NCI-H146 (cell line): Measurements from ENCODE around the gene CCDC92.

ENCODE experiments used
- DNase-seq: peaks from one replicate; lab custom pipeline; 2025; lab: John Stamatoyannopoulos, UW

Gene CCDC92

DNA sequence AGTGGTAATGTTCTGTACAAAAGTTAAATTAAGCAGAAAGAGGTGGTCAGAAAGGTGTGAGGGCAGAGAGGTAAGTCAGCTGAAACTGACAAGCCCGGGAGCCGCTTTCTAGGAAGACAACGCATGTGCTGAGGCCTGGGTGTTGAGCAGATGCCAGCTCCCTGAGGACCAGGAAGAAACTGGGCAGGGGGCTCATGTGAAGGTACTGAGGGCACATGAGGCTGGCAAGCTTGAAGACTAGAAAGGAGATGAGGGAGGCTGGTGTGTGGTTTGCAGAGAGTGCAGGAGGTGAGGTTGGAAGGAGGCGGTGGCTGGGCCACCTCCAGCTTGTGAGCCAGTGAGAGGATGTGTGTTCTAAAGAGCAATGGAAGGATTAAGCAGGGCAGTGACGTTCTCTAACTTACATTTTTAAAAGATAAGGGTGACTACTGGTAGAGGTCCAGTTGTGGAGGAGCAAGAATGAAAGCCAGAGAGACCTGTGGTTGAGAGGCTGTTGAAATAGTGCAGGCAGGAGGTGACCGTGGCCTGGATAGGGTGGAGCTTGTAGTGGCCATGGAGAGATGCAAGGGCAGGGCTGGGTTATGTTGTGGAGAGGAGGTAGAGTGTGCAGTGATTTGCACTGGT lies 29.5 kb upstream of the CCDC92 start:
- DNase-seq, result no peak

DNA sequence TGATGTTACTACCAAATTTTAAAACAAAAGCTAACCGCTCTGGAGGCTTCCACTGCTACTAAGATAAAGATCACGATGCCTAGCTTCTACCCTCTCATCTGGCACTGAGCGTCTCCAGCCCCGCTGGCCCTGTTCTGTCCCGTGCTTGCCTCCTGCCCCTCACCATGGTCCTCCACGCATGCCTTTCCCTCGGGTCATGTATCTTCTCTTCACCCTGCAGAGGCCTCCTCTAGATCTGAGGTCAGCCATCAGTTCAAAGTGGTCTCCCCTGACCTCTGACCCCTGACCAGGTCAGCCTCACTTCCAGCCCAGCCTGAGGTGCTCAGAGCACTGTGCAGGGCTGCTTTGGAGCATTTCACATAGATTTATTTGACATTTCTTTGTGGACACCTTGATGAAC lies 28.7 kb upstream of the CCDC92 start:
- no peak for DNase-seq

DNA sequence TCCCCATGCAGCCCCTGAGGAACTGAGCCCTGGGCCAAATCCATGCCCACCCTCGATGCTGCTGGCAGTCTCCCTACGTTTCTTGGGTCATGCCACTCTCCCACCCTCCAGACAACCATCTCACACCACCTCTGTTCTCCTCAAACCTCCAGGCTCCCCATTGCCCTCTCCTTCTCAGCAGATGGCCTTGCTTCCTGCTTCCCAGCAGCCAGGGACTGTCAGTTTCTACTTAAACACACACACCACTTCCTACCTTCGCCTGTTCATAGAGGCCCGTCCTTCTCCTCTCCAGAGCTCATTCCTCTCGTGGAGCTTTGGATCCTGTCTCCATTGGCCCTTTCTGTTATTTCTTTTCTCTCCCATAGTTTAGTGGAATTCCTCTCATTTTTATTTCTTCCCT lies 27.5 kb upstream of the CCDC92 start:
- DNase-seq, result no peak

DNA sequence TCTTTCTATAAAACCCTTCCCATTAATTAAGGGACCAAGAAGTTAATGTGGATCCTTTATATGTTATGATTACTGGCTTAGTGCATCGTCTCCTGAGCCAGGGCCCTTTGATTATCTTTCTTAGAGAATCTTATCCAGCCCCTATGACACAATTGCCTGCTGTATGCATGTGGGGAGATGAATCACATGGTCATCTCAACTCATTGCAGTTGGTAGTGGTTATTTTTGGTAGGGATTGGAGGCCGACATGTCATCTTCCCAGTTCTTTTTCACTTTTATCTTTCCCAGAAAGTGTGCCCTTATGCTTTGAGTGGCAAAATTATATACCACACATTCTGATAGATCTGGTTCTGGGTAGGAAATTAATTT lies 26.3 kb upstream of the CCDC92 start:
- DNase-seq, result no peak

DNA sequence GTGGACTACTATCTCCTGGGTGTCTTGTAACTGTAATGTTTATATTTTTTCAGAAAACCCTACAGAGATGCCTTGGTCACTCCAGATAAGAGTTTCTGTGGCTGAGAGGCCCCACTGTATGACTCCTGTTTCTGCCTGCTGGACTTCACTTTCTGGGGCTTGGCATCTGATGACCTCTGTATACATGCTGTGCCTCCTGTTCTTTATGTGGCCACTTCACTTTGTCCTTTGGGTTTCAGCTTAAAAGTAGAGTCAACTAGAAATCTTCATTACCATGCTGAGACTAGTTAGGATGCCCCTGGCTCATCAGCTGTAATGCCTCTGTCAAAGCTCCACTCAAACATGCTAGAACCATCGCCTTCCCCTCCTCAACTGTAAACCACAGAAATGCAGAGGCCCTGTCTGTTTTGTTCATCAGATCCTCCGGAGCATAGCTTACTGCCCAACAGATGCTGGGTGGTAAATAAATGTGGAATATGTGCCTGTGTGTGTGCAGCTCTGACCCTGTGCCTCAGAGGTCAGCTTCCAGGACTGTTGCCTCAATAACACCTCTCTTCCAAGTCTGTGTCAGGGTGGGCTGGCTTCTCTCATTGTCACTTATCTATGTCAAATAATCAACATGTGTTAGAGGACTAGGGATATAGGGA lies 25.8 kb upstream of the CCDC92 start:
- DNase-seq, result no peak

DNA sequence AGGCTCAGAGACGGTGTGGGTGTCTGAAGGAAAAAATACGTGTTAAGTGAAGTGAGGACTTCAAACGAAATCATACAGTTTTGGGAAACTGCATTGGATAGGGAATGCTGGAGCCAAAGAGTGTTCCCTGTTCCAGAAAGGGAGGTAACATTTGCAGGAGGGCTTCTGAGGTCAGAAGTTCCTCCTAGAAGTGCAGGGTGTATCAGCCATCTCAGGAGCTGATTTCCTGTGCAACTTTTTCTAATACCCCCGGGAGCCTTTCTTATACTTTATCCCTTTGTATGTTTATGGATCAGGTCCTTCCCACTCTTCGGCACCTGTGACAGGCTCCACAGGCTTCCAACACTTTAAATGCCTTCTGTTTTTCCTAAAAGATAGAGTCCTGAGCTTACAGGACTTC lies 25.3 kb upstream of the CCDC92 start:
- DNase-seq, result no peak

DNA sequence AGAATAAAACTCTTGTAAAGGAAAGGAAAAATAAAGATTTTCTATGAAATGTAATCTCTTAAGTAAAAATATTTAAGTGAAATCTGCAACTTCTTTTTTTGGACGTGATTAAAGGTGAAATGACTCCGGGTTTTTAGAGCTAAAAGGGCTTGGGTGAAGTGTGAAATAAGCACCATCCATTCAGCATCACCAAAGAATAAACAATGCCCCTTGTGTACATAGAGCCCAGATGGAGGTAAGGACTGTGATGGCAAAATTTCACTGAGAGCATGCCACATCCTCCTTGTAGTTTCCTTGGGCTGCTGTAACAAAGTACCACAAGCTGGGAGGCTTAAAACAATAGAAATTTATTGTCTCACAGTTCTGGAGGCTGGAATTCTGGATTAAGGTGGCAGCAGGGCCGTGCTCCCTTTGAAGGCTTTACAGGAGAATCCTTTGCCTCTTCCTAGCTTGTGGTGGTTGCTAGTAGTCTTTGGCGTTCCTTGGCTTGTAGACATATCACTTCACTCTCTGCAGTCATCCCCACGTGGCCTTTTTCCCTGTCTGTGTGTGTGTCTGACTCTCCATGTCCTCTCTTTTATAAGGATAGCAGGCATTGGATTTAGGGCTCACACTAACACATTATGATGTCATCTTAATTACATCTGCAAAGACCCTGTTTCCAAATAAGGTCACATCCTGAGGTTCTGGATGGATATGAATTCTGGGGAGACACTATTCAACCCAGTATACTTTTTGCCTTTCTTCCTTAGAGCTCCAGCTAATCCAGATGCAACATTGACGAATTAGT lies 24.6 kb upstream of the CCDC92 start:
- DNase-seq, result no peak

DNA sequence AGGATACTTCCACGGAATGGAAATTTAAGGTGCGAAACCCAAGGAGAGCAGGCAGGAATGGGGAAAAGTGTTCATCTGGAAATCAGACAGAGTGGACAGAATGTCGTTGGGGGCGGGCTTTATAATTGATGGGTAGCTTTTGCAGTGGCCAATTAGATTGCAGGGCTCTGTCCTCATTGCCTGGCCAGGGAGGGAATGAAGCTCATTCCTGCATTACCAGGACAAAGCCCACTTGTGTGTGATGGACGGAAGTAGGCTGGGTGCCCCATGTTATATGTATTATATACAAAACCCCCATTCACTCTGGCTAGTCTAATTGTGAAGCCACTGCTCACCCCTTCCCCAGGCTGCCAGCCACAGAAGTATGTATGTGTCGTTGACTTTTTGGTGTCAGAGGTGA lies 23.9 kb upstream of the CCDC92 start:
- DNase-seq, result no peak

DNA sequence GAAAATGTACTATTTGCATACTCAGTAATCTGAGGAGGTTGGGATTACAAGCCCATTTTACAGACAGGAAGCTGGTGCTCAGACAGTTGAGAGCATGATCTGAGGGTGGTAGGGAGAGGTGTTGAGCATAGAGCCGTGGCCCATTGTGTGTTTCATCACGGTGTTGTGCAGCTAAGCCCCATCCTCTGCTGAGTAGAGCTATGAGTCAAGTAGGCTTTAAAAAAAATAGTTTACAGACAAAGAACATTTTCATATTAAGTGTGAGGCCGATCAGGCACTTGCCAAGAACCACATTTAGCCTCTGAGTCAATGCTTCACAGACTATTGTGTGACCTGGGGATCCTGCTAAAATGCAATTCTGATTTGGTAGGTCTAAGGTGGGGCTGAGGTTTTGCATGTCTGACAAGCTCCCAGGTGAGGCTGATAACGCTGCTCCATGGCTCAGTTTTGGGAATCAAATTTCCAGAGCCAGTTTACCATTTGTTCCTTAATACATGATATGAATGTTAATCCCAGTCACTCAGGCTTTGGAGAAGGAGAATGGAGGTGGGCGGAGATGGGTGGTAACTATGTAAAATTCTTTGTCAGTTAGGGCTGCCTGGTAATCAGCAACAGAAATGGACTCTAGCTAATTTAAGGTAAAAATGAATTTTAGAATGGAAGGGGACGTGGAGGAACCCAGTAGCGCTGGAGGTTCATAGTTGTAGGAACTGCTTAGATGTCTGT lies 22.6 kb upstream of the CCDC92 start:
- no peak for DNase-seq

DNA sequence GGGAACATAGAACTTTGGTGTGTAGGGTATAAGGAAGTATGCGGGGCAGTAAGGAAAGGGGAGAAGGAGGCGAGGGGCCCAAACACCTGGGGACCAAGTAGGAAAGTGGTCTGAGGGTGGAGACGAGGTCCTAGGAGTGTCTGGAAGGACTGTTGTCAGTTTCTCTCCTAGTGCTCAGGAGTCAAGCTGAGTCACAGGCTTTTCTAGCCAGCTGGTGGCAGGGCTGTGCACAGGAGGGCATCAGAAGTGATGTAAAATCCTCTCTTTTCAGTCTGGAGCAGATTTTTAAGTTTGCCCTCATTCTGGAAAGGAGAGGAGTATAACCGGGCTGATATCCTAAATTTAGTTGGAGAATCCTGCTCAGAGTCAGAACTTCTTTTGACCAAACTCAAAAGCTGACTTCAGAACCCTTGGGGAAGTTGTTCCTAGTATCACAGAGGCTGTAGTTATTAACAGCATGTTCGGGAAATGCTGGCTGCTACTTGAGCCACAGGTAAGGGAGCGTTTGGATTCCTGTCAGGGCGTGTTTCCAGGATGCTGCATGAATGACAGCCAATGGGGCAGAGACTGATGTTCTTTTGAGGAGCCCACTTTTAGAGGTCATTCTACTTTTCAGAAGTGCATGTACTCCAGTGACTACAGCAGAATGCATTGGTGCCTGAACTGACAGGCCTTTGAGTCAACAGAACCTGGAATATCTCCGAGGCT lies 19.6 kb upstream of the CCDC92 start:
- no peak for DNase-seq

DNA sequence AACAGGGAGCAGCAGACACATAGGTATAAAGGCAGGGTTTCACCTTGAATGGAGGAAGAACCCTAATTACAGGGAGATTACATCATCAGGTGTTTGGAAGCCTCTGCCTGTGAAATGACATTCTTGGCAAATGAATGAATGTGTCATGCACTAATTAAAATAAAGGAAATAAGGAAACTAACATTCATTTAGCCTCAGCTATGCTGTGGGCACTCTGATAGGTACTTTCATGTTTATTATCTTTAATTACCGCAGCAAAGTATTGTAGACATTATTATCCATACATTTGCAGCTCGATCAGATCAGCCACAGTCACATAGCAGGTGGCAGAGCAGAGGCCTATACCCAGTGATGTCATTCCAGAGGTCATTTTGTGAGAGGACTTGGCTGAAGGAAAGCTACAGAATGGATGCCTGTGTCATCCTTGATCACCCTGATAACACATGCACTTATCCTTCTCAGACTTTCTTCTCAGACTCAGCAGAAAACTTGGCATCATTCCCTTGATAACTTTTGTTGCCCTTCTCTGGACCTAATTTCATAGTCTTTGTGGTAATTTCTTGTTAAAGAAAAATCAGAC lies 18.8 kb upstream of the CCDC92 start:
- no peak for DNase-seq

DNA sequence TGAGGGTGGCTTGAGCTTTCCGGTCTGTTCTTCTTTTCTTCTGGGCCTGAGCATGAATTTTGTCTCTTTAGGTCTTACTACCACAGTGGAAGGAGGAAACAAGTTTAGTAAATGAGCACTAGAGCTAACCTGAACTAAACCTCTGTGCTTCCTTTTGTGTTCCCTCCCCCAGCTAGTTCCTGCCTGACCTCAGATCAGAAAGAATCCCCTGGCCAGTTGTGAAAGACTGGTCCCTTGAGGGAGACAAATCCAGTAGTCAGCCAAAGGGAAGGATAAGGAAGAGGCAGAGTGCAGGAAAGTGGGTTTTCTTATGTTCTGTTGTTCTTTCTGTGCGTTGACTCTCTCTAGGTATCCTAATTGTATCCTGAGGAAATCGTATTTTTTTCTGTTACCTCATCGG lies 17.9 kb upstream of the CCDC92 start:
- DNase-seq, result no peak

DNA sequence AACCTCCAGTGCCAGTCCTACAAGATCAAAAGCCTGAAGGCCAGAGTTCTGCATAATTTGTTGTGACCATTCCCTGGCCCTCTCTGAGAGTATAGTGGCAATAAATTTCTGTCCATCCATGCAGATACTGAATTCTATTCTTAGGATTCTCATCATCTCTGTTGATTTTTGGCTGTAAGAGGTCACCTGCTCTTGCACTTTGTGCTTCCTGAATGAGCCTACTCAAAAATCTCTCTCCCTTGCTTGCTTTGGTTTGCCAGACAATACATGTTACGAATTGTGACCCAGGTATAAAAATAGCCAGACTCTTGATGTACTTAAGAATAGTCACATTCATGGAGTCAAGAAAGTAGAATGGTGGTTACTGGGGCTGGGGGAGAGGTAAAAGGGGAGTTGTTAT lies 17.1 kb upstream of the CCDC92 start:
- DNase-seq, result no peak

DNA sequence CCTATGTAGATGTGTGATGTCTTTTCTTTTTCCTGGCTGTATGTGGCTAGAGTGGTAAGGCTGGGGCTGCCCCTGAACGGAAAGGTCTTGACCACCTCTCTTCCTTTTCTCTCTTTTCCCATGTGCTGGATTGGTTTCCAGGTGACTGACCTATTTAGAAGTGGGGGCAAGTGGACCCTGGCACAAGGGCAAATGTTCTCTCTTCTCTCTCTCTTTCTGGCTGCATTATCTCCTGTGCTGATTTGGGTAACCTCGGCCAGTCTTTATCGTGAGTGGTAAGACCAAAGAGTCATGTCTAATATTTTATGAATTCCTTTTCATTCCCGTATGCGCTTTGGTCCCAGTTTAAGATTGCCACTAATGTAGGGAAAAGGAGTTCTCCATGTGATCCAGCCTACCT lies 16.5 kb upstream of the CCDC92 start:
- DNase-seq, result no peak

DNA sequence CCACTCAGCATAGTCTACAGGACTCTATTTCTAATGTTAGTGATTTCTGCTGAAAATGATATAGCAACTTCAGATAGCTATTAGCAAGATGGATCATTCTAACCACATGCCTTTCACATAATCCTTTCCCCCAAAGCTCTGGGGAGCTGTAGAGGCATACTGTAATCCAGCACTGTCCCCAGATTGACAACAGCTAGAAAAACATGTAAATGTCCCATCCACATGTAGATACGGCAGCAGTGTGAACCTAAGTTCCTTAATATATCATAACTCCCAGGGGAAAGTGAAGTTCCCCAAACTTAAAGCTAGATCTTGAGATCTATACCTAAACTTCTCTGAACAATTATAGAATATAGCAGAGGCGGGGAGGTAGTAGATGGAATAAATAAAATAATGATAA lies 14.4 kb upstream of the CCDC92 start:
- no peak for DNase-seq

DNA sequence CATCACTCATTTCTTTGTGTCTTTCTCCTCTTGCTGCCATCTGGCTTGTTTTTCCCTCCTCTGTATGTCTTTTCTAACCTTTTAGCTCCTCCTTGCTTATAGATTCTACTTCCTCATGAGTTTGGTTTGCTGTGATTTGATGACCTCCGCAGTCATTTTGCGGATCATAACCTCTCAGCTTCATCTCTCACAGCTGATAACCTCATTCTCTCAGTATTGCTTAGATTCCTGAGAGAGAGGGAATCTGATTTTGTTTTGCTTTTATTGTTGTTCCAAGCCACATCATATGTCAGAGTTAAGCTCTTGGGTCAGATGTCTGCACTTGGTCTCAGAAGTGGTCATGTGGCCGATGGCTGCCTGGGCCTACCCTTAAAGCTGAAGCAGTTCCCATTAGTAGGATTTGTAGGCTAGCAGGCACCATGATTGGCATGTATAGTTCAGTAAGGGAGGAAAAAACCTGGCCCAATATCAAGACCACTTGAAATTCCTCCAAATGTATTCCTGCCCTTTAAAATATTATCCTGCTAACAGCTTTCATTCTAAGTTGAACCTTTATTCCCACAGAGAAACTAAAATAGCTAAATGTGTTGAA lies 13.8 kb upstream of the CCDC92 start:
- no peak for DNase-seq

DNA sequence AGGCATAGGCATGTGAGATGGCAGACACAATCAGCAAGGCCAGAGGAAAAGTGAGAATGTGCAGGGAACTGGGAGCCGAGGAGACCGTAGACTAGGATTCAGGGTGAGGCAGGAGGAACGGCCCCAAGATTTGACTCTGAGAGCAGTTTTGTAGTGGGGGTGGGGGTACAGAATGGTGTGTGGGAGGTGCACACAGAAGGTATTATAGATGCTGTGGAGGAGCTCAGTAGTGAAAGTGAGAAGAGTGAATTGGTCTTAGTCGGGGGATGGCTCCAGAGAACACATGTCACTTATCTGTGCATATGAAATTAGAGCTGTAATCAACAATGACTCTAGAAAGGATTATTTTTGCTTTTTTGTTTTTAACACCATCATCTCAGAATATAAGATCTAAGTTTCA lies 12.3 kb upstream of the CCDC92 start:
- no peak for DNase-seq

DNA sequence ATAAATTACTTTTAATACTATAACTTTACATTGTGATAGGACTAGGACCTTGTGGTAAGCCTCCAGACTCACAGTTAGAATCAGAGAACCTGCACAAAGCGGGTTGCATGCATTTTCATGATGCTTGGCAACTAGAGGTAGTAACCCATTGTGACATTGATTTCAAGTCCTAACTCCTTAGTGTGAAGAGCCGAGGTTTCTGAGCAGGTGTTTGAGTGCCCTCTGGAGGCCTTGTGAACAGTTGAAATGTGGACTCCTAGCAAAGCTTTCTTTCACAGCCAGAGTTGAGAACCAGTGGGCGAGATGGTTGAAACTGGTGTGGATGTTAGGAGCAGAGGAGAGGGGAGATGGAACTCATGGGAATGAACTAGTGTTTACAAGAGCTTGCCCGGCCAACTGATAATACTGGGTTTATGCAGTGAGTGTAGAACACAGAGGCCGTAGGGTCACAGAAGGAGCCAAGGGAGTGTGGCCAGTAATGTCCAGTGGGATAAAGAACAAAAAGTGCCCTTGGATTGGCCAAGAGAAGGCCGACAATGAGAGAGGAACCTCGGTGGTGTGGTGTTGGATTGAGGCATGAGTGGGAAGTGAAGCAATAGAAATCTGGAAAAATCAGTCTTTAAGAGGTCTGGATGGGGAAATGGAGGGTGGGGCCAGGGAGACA lies 11.3 kb upstream of the CCDC92 start:
- peak; percentile 45 for DNase-seq

DNA sequence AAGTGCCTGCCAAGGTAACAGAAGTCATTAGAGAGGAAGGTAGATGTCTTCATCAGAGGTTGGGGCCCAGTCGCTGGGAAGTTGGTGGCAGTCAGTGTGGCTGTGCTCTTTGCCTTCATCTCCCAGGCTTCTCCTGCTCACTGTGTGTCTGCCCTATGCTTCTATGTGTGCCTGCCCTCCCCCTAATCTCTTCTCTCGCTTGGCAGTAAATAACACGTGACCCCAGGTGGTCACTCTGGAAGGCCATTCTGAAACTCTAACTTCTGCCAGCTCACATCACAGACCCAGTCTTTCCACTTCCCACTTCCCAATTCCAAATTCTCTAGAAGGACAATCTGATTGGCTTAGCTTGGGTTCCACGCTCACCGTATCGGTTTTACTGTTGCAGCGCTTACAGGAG lies 9.6 kb upstream of the CCDC92 start:
- DNase-seq, result no peak

DNA sequence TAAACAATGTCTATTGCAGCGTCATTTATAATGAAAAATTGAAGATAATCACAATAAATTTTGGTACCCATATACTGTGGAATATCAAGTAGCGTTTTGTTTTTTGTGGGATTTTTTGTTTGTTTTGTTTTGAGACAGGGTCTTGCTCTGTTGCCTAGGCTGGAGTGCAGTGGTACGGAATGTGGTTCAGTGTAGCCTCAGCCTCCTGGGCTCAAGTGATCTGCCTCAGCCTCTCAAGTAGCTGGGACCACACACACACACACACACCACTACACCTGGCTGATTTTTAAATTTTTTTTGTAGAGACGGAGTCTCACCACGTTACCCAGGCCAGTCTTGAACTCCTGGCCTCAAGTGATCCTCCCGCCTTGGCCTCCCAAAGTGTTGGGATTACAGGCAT lies 6.9 kb upstream of the CCDC92 start:
- no peak for DNase-seq

DNA sequence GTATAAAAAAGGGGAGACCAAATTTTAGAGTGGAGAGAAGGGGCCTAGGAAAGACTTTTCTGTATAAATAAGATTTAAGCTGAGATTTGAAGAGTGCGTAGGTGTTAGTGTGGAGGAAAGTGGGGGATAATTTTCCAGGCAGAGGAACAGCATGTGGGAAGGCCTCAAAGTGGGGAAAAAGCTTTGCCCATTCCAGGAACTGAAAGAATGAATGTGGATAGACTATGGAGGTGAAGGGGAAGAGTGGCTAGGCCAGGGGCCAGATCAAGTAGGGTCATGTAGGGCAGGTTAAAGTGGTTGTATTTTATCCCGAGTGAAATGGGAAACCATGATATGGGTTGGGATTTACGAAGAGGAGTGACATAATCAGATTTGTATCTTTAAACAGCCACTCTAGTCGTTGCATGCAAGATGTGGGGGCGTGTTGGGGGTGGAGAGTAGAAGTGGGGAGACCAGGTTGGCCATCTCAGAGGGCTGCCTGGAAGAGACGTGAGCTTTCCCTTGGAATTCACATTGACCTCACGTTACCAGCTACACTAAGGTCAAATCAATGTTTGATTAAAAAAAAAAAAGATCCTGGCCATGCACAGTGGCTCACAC lies 3.7 kb upstream of the CCDC92 start:
- DNase-seq, result no peak
